Stimulated activated CD8-positive, alpha-beta memory T cell treated with anti-CD3 and anti-CD28 coated beads, Interleukin-12 subunit alpha, Interleukin-12 subunit beta, amount 100 ng/mL, for 4 hours (primary cell): ENCODE results near the gene IL4.

Source experiments
- DNase-seq: peaks from one replicate; pipeline ENCODE4 v3.0.0-alpha.2; 2020; ENCODE audit warnings: low read depth

The IL4 gene

DNA sequence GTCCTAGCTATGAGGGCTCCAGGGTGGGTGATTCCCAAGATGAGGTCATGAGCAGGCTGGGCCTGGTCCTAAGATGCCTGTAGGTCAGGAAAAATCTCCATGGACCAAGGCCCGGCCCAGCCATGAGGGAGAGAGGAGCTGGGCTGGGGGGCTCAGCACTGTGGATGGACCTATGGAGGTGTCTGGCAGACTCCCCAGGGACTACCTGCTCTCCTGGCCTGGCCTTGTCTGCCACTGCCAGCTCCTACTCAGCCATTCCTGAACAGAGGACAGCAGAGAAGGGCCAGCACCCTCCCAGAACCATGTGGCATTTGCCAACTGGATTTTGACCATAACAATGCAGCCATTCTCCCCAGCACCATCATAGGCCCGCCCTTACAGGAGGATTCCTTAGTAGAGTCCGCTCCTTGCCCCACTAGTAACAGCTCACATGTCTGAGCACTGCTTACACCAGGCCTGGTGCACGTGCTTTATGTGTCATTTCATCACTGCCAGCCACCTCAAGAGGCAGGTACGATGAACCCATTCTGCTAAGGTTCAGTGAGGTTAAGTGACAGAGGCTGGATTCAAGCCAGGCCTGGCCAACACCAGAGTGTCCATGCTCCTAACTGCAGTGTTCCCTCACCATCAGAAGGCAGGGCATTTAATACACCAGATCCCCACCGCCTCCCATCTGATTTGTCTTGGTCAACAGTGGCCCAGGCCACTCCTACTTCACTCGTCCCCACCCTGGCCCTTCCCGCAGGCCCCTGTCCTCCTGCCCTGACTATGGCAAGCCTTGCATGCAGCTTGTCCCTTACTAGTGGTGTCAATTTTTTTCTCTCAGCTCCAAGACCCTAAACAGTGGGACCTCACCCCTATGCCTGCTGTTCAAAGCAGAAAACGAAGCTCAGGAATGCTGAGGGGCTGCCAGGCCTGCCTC is 15.1 kb upstream of the IL4 start:
- no peak for DNase-seq

DNA sequence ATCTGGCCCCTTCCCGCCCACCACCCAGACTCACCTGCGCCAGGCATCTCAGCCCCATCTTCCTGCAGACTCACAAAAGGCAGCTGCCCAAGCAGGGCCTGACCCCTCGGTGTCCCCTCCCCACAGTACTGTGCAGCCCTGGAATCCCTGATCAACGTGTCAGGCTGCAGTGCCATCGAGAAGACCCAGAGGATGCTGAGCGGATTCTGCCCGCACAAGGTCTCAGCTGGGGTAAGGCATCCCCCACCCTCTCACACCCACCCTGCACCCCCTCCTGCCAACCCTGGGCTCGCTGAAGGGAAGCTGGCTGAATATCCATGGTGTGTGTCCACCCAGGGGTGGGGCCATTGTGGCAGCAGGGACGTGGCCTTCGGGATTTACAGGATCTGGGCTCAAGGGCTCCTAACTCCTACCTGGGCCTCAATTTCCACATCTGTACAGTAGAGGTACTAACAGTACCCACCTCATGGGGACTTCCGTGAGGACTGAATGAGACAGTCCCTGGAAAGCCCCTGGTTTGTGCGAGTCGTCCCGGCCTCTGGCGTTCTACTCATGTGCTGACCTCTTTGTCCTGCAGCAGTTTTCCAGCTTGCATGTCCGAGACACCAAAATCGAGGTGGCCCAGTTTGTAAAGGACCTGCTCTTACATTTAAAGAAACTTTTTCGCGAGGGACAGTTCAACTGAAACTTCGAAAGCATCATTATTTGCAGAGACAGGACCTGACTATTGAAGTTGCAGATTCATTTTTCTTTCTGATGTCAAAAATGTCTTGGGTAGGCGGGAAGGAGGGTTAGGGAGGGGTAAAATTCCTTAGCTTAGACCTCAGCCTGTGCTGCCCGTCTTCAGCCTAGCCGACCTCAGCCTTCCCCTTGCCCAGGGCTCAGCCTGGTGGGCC is 13.9 kb upstream of the IL4 start:
- no peak for DNase-seq

DNA sequence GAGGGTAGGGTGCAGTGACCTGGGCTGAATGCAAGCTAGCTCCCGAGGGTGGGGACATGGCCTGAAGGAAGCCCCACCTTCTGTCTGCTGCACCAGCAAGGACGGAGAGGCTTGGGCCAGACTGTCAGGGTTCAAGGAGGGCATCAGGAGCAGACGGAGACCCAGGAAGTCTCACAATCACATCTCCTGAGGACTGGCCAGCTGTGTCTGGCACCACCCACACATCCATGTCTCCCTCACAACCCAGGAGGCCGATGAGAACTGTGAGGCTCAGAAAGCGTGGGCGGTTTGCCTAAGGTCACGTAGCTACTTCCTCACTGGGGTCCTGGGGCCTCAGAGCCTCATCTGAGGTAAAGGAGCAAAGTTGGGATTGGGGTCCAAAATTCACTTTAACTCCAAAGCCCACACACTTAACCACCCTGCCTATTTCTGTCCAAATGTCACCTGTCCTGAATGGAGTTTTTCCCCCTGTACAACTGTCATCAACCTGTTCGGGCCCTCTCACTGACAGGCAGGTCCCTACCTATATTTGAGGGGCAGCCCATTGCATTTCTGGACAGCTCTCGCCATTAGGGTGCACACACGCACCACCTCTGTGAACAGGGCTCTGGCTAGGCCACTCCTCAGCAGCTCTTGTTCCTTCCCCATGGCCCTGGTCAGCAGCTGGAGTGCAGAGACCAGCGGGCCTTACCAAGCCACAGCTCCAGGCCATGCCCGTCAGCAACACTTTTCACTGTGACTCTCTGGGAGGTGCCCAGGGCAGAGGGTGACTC is 12.4 kb upstream of the IL4 start:
- no peak for DNase-seq

DNA sequence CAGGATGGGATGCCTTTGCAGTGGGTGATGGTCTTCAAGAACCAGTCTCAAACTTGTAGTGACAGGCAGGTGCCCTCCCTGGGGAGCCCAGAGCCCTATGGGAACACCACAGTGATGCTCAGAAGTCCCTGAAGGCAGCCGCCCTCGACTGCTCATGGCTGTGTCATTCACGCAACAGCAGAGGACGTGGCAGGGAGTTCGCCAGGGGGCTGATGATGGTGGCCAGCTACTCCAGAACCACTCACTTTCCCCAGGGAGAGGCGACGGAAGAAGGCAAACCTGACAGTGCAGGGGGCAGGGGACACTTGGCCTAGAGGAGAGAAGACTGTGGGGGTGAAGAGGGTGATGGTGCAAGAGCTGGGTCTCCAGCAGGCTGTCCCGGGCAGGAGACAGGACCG is 11.8 kb upstream of the IL4 start:
- no peak for DNase-seq

DNA sequence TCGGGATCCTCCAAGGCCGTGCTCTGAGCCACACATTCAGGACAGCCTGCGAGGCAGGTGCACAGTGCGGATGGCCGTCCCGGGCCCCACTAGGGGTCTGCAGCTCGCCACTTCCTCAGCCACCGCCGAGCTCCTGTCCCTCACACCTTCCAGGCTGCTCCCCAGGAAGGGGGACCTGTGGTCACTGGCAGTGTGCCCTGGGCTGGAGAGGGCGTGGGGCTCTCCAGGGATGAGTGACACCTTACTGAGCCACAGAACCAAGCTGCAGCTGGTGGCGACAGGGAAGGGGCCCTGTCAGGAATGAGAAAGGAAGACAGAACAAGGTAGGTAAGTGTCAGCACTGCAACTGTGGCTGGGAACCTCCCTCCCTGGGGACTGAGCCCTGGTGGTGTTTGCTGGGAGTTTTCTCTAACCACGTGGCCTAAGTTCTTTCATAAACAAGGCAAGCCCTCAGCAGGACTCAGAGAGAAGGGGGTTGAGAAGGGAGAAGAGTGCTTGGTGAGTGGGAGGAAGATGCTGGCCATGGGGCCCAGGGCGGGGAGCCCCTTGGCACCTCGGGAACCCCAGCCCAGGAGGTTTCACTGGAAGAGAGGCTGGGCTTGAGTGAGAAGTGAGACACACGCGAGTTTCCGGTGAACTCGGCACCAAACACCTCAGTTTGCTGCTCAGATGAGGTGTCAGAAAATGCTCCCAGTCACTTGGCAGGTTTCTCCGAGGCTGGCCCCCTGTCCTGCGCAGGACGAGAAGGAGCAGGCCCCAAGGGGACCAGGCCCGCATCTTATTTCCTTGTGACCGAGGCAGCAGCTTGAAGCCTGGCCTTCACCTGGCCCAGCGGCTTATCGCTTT is 10.6 kb upstream of the IL4 start:
- no peak for DNase-seq

DNA sequence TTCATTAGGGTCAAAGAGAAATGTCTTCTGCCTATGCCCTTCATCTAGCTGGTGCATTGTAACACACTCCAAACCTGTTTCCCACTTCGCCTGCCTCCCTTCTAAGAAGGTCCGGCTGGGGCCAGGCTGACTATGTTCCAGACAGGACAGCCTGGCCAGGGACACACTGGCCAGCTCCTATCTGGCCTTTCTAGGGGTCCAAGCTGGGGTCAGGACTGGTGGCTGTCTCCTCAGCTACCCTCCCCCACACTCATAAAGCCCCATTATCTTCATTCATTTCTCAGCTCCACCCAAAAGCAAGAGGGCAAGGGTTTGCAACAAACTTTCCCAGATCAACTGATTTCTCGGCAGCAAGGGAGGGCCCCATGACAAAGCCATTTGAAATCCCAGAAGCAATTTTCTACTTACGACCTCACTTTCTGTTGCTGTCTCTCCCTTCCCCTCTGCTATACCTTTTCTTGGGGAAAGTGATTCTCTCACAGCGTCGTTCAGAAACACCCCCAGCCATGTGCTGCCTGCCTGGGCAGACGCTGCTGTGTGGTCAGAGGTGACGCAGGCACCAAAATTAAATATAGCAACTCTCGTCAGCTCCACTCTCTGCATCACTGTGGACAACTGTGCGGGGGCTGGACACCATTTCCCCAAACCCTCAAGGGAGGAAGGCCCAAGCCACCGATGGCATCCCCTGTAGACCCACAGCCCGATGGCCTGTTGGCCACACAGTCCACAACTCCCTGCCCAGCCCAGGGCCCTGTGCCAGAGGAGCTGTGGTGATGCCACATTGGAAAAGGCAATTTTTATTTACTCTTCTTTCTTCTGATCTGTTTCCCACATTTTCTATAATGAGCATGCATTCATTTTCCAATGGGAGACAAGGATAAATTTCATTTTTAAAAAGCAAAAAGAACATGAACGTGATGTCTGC is 9.8 kb upstream of the IL4 start:
- no peak for DNase-seq

DNA sequence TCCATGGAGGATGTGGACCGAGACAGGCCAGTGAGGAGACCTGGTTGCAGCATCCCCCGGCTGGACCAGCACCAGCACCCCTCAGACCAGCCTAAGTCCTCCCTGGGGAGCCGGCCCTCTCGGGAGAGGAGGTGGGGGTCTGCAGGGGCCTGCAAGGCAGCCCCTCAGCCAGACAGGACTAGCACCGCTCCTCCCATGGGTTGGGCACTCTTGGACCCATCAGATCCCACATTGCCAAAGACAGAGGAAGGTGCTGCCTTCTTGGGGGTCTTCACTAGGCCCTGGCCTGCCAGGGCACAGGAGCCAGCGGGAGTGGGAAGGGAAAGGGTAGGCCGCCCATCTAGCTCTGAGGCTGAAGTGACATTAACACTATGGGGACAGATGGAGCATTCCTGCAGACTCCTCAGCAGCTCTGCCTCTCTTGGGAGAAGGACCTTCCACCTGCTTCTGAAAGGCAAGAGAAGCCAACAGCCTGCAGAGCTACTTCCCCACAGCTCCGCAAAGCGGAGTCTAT is 9.0 kb upstream of the IL4 start:
- no peak for DNase-seq

DNA sequence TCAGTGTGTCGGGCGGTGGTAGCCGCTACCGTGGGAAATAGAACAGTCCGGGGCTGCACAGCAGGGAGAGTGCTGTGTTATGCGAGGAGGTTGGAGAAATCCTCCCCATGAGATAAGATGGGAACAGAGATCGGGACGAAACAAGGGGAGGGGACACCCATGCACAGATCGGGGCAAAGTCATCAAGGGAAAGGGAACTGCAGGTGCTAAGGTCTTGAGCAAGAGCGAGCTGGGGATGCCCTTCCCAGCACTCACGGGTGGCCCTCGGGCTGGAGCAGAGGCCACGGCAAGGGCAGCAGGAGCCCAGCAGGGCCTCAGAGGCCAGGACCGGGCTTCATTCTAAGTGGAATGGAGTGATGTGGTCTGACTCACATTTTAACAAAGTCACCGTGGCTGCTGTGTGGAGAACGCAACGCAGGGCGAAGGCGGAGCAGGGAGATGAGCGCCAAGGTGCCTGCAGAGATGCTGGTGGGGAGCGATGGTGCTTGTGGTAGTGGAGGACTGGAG is 8.2 kb upstream of the IL4 start:
- no peak for DNase-seq

DNA sequence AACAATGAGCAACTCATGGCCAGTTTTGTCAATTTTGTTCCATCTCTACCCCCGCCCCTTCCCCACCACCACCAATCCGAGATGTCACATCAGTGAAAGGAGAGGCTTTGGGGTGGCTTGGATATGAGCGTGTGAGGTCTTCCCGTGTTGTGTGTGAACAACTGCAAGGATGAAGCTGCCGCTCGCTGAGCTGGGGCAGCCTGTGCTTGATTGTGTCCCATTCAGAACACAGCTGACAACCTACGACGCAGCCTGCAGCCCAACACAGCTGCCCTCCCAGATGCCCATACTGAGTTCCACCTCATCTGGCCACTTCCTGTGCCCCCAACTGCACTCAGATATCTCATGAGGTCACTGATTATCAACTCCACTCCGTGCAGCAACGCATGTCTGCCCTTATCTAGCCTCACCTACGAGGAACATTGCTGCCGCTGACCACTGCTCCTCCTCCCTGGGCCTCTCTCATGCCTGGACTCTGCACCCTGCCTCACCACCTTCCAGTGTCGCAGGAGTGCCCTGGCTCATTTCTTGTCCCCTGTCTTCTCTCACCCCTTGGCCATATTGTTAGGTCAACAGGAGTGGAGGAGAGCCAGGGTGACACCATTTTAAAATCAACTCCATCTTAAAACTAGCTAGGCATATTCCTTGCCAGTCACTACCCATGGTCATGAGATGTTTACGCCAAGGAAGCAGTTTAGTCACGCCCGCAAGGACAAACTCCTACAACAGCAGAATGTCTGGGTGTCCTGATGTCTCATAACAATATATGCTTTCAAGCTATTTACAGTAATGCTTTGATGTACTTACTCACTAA is 7.3 kb upstream of the IL4 start:
- DNase-seq, result no peak

DNA sequence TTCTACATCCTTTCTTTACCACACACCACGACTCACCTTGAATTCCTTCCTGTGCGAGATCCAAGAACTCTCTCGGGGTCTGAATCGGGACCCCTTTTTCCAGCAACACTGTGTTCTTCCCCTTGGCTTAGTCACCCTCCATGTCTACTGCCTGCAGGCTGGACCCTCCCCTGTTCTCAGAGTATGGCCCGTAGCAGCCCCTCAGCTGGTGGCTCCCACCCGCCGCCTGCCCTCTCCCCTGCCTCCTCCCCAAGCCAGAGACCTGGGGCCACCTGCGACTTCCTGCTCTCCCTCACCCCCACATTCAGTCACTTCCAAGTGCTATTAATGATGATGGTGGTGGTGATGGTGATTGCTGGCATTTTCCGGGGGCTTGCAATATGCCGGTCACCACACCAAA is 6.5 kb upstream of the IL4 start:
- no peak for DNase-seq

DNA sequence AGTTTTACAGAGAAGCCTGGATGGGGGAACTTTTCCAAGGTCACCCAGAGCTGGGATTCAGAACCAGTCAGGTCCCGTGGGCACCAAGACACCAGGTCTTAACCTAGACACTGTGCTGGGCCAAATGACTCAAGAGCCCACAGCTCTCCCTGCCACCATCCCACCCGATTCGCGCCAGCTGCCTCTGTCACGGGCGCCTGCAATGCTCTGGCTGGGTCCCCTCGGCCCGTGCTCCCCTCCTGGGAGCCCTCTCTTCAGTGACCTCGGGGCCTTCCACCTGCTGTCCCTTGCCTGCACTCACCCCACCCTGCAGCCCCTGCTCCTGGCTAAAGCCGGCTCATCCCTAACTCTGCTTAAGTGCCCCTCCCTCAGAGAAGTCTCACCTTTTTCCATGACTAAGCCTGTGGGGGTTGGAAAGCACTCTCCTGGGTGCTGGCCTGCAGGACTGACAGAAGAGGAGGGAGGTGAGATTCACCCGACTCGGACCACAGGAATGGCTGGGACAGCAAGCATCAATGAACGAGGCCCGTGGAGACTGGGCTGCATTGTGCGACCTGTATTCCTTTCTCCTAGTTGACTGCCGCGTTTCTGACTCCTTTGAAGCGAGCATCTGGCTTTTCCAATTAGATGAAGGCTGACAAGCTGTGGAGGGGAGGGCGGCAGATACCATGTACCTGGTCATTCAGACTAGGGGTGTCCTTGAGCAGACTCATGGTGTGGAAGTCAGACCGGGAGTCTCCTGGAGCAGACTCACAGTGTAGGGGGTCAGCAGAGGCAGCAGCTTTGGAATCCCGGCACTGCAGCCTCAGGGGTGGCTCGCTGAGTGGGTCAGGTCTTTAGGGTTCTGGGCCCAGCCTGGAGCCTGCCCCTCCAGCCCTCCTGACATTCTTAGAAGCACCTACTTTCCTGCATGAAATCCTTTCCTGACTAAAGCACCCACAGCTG is 5.8 kb upstream of the IL4 start:
- DNase-seq, result no peak

DNA sequence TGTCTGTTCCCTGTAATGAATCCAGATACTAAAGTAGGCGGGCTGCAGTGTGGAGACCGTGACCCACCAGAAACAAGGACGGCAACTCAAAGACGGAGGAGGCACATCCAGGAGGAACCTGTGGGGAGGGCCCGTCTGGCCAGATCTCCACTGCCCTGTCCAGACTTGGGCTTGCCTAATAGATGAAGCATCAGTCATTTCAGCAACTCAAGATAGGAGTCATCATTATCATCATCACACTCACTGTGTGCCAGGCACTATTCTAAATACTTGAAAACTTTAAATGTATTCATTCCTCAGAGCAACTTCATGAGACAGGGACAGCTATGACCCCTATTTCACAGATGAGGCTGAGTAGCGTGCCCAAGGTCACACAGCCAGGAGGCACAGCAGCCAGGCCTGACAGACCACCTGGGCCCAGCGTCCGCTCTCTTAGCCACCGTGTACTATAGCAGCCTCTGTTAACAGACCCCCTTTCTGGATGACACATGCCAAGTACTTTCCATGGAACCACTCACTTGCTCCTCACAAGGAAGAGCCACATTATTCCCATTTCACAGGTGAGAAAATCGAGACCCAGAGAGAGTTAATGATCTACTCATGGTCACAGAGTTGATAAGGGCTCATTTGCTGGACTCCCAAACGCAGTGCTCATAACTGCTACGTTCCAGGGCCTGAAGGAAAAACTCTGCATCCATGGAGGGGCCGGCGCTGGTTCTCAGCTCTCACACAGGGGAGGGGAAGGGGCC is 4.9 kb upstream of the IL4 start:
- no peak for DNase-seq

DNA sequence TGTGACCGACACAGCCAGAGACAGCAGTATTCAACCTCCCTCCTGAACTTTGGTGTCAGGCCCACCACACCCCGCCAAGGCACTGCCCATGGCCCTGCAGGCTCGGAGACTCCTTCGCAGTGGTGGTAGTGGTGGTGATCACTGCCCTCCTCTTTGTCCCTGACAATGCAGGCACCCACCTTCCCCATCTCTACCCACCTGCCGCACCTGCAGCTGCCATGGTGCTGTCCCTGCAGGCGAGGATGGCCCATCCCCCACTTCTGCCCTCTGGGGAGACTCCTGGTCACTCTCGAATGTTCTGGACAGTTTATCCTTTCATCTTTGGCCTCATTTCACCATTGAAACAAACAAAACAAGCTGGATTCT is 4.4 kb upstream of the IL4 start:
- no peak for DNase-seq

DNA sequence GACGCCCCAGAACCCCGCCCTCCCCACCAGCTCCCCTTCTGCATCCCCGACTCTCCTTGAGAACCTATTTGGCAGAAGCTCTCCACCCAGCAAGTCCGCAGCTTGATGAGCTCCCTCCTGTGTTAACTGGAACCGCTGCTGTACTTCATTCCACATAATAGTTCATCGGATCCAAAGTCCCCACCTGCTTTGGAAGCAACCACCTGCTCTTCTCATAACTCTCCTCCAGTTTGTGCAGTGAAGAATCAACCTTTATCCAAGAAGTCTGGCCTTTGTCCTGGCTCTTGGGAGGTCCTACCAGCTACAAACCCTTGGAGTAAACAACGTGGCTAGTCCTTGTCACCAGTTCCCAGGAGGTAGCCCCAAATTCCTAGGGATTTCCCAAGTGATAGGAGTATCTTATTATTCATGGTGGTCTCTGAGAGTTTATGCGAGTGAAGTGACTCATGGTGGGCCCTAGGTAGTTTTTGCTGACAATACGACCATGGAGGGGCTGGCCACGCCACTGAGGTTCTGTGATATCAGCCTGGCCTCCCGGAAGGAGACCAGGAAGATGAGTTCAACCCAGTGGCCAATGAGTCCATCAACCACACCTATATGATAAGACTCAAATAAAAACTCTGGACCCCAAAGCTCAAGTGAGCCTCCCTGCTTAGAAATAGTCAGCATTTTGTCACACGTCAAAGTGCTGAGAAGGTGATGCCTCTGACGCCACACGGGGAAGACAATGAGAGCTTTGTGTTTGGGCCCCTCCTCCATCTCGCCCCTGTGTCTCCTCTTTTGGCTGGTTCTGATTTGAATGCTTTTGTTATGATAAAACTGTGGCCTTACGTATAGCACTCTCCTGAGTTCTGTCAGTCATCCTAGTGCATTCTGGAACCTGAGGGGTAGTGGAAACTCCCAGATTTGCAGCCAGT is 3.6 kb upstream of the IL4 start:
- DNase-seq, result no peak

DNA sequence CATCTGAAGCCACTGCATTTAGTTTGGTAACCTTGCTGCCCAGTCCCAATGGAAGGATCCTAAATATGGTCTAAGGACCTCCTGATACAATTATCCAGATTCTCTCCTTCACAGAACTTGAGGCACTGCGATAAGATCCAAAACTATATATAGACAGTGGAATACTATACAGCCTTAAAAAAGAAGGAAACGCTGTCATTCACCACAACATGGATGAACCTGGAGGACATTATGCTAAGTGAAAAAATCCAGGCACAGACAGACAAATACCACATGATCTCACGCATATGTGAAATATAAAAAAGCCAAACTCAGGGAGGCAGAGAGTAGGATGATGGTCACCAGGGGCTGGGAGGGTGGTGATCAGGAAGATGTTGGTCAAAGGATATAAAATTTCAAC is 2.8 kb upstream of the IL4 start:
- DNase-seq, result no peak

DNA sequence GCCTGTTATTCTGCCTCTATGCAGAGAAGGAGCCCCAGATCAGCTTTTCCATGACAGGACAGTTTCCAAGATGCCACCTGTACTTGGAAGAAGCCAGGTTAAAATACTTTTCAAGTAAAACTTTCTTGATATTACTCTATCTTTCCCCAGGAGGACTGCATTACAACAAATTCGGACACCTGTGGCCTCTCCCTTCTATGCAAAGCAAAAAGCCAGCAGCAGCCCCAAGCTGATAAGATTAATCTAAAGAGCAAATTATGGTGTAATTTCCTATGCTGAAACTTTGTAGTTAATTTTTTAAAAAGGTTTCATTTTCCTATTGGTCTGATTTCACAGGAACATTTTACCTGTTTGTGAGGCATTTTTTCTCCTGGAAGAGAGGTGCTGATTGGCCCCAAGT is 301 bp upstream of the IL4 start:
- DNase-seq, result no peak
